Astrocyte of the spinal cord (primary cell): ENCODE data around the gene PLA2G6.
A peak's percentile ranks its signal among the peaks of the same experiment; 100 is the strongest.
"Not testable (repeated sequence)": the region's sequence is repeated elsewhere in the genome, so short reads cannot be mapped to it uniquely, and the experiment has no call there.

Source experiments
- DNase-seq: peaks from one replicate; pipeline ENCODE4 v3.0.0; 2011; ENCODE audit warnings: low read depth, low spot score
- H3K4me3 ChIP-seq: 2 replicates; pipeline ENCODE4 v1.5.1; 2011; ENCODE audit warnings: low read depth, mild to moderate bottlenecking, low read length, moderate library complexity
- CTCF ChIP-seq: IDR thresholded peaks from 2 replicates; pipeline ENCODE4 v1.5.1; 2012; ENCODE audit warnings: low read depth, mild to moderate bottlenecking, low read length, inconsistent platforms
- in situ Hi-C: cut with HindIII; loops from 2 replicates; pipeline ENCODE4 v1.10.0; 2017; ENCODE audit warnings: low sequenced_read_pairs

PLA2G6 gene

GRCh38 chr22:38184788-38185187, 3.2 kb upstream of the PLA2G6 start:
- no peak for TF ChIP-seq CTCF
- in situ Hi-C loops, result loop anchor here (25.0 kb wide), 1 partner anchor 128 kb away; the partner anchor contains the start of gene CSNK1E
- H3K4me3 ChIP-seq, result no peak overlapping the region
- DNase-seq, result no peak

- TF ChIP-seq CTCF, result no peak
- in situ Hi-C loops, result loop anchor here (25.0 kb wide), 1 partner anchor 131 kb away; the partner anchor contains the start of gene CSNK1E
- no peak for DNase-seq
- peak overlapping the region; percentile 54 for H3K4me3 ChIP-seq
Measured at GRCh38 chr22:38180841-38181452, 683 bp downstream of the PLA2G6 start.

- in situ Hi-C loops, result loop anchor here (25.0 kb wide), 1 partner anchor 134 kb away; the partner anchor contains the start of gene CSNK1E
- not testable (repeated sequence) for H3K4me3 ChIP-seq, DNase-seq
Measured at GRCh38 chr22:38178605-38178937, 3.1 kb downstream of the PLA2G6 start.

- no peak overlapping the region for H3K4me3 ChIP-seq
- in situ Hi-C loops, result loop anchor here (25.0 kb wide), 1 partner anchor 134 kb away; the partner anchor contains the start of gene CSNK1E
- no peak for TF ChIP-seq CTCF
- peak; percentile 81 for DNase-seq
Measured at GRCh38 chr22:38177926-38178604, 3.6 kb downstream of the PLA2G6 start.

GRCh38 chr22:38177571-38177925, 4.1 kb downstream of the PLA2G6 start:
- DNase-seq, H3K4me3 ChIP-seq: not testable (repeated sequence)
- in situ Hi-C loops, result loop anchor here (25.0 kb wide), 1 partner anchor 135 kb away; the partner anchor contains the start of gene CSNK1E

- no peak overlapping the region for H3K4me3 ChIP-seq
- in situ Hi-C loops, result loop anchor here (25.0 kb wide), 1 partner anchor 135 kb away; the partner anchor contains the start of gene CSNK1E
- no peak for DNase-seq
- TF ChIP-seq CTCF, result no peak
Measured at GRCh38 chr22:38177044-38177443, 4.6 kb downstream of the PLA2G6 start.

GRCh38 chr22:38176170-38176741, 5.4 kb downstream of the PLA2G6 start:
- in situ Hi-C loops, result loop anchor here (25.0 kb wide), 1 partner anchor 136 kb away; the partner anchor contains the start of gene CSNK1E
- TF ChIP-seq CTCF, result no peak
- H3K4me3 ChIP-seq, result no peak overlapping the region
- peak; percentile 76 for DNase-seq
